HL-60 (cell line): Measurements from ENCODE around the gene HIVEP1.

Experiments used
- DNase-seq, 2 experiments: peaks; one replicate each; pipeline ENCODE4 v3.0.0-alpha.2; 2010 to 2020; ENCODE audit warnings: low read depth in 1 of 2, low spot score in 1 of 2
- H3K27ac ChIP-seq: fragments of 250-450 bp; sonication (Bioruptor Pico); replicated peaks from 2 replicates; pipeline ENCODE4 v1.5.1; 2020; ENCODE audit warnings: mild to moderate bottlenecking, moderate library complexity
- H3K27me3 ChIP-seq: fragments of 250-450 bp; sonication (Bioruptor Pico); 2 replicates; pipeline ENCODE4 v1.5.1; 2021; ENCODE audit warnings: mild to moderate bottlenecking, moderate library complexity; ENCODE audit not compliant: insufficient read depth, poor library complexity, severe bottlenecking
- H3K4me3 ChIP-seq: replicated peaks from 2 replicates; pipeline ENCODE4 v1.5.1; 2011; ENCODE audit warnings: mild to moderate bottlenecking, control low read depth, low read length; ENCODE audit not compliant: insufficient read depth
- GABPA ChIP-seq: IDR thresholded peaks from 2 replicates; pipeline ENCODE4 v1.6.1; 2012; ENCODE audit warnings: low read depth
- POLR2AphosphoS5 ChIP-seq: IDR thresholded peaks from 2 replicates; pipeline ENCODE4 v1.6.1; 2012; ENCODE audit warnings: low read depth
- SPI1 ChIP-seq: IDR thresholded peaks from 2 replicates; pipeline ENCODE4 v1.6.1; 2012; ENCODE audit warnings: low read depth, mild to moderate bottlenecking, borderline replicate concordance
- TF ChIP-seq, protein P1 (sequence below): IDR thresholded peaks from one replicate; pipeline ENCODE4 v1.5.1; 2011; ENCODE audit warnings: low read length, control low read depth, inconsistent platforms; ENCODE audit not compliant: insufficient read depth
- TF ChIP-seq, protein P2 (sequence below): IDR thresholded peaks from 2 replicates; pipeline ENCODE4 v1.6.1; 2012; ENCODE audit warnings: low read depth; ENCODE audit not compliant: insufficient replicate concordance

The HIVEP1 gene

DNA sequence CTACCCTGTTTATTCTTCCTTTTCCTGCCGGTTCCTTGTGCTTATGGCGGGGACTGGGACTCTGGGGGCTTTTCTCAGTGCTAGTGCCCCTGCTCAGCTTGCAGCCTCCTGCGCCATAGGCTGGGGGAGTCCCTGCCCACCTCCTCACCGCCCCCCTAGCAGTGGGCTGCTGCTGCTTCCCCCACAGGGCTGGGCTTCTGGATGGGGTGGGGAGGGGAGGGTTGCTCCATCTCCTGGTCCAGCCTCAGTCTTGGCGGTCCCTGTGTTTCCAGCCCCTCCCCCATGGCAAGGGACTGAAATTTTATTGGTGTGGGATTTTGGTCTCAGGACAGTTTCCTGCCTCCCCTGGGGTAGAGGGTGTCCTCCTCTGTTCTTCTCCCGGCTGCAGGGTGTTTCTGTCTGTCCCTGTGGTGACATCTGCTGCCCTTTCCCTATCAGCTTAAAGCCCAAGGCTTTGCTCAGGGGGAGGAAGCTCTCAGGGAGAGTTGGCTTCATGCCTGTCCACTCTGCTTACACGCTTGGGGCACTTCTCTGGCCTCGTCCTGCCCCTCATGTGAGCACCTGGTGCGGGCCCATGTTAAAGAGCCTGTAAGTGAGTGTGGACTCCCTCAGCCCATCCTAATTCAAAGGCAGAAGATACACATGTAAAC lies 100.6 kb downstream of the HIVEP1 start:
- no peak overlapping the region for H3K27ac ChIP-seq
- no peak overlapping the region for H3K4me3 ChIP-seq
- DNase-seq = no peak
- no peaks in the 10 kb centered on the region for H3K27me3 ChIP-seq
- TF ChIP-seq, protein P1, sequence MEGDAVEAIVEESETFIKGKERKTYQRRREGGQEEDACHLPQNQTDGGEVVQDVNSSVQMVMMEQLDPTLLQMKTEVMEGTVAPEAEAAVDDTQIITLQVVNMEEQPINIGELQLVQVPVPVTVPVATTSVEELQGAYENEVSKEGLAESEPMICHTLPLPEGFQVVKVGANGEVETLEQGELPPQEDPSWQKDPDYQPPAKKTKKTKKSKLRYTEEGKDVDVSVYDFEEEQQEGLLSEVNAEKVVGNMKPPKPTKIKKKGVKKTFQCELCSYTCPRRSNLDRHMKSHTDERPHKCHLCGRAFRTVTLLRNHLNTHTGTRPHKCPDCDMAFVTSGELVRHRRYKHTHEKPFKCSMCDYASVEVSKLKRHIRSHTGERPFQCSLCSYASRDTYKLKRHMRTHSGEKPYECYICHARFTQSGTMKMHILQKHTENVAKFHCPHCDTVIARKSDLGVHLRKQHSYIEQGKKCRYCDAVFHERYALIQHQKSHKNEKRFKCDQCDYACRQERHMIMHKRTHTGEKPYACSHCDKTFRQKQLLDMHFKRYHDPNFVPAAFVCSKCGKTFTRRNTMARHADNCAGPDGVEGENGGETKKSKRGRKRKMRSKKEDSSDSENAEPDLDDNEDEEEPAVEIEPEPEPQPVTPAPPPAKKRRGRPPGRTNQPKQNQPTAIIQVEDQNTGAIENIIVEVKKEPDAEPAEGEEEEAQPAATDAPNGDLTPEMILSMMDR = no peak
- TF ChIP-seq SPI1 (no peak), GABPA (no peak), POLR2AphosphoS5 (no peak)
- TF ChIP-seq, protein P2, sequence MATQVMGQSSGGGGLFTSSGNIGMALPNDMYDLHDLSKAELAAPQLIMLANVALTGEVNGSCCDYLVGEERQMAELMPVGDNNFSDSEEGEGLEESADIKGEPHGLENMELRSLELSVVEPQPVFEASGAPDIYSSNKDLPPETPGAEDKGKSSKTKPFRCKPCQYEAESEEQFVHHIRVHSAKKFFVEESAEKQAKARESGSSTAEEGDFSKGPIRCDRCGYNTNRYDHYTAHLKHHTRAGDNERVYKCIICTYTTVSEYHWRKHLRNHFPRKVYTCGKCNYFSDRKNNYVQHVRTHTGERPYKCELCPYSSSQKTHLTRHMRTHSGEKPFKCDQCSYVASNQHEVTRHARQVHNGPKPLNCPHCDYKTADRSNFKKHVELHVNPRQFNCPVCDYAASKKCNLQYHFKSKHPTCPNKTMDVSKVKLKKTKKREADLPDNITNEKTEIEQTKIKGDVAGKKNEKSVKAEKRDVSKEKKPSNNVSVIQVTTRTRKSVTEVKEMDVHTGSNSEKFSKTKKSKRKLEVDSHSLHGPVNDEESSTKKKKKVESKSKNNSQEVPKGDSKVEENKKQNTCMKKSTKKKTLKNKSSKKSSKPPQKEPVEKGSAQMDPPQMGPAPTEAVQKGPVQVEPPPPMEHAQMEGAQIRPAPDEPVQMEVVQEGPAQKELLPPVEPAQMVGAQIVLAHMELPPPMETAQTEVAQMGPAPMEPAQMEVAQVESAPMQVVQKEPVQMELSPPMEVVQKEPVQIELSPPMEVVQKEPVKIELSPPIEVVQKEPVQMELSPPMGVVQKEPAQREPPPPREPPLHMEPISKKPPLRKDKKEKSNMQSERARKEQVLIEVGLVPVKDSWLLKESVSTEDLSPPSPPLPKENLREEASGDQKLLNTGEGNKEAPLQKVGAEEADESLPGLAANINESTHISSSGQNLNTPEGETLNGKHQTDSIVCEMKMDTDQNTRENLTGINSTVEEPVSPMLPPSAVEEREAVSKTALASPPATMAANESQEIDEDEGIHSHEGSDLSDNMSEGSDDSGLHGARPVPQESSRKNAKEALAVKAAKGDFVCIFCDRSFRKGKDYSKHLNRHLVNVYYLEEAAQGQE = no peak

DNA sequence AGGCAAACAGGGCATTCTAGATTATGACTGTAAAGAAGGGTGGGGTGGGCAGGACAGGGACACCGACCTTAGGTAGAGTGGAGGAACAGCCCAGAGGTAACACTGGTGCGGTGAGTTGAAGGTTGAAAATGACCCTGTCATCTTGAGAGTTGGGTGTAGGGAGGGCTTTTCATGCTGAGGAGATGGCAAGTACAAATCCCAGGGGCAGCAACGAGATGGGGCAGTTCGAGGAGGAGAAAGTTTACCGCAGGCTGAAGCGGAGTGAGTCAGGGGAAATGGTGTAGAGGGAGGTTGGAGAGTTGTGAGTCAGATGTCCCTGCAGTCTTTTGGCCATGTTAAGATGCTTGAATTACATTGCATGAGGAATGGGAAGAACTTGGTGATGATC lies 101.1 kb downstream of the HIVEP1 start:
- Histone ChIP-seq H3K27me3 (no peaks in the 10 kb centered on the region), H3K27ac (no peak overlapping the region), H3K4me3 (no peak overlapping the region)
- DNase-seq = no peak
- TF ChIP-seq, protein P1 = no peak

- Histone ChIP-seq H3K4me3 (no peak overlapping the region), H3K27ac (no peak overlapping the region)
Measured at GRCh38 chr6:12114055-12114503, 102.0 kb downstream of the HIVEP1 start.

More at GRCh38 chr6:12114055-12114503, 102.0 kb downstream of the HIVEP1 start:
- no peaks in the 10 kb centered on the region for H3K27me3 ChIP-seq
- TF ChIP-seq, protein P2 = no peak
- TF ChIP-seq, protein P1 = no peak
- no peak for TF ChIP-seq SPI1
- no peak for TF ChIP-seq POLR2AphosphoS5
- no peak for TF ChIP-seq GABPA
- DNase-seq = no peak
